GM21528 (cell line): Measurements from ENCODE around the gene CHRNA1.

Source experiments
- ATAC-seq: cut with Tn5 transposase; IDR thresholded peaks from one replicate; pipeline ENCODE4 v1.9.1; 2021; ENCODE audit warnings: mild to moderate bottlenecking, moderate library complexity; ENCODE audit not compliant: unreplicated experiment, low FRiP score

The CHRNA1 gene

DNA sequence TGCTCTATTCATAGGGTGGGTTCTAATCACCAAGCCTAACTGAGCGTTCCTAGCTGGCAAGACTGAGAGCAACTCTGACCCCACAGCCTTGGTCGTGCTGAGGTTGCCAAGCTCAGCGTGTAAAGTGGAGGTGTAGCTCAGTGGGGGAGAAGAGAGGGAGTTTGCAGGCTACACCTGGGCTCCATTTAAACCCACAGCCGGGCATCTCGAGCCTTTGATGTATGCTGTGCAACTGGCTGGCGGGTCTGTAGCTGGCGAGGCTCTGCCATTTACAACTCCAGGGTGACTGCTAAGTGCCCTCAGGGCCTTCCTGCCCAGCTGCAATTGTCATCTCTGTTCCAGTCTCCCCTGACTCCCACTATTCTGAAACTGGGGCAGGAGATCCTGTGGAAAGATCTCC lies 20.0 kb upstream of the CHRNA1 start:
- ATAC-seq: no peak

GRCh38 chr2:174781996-174782395 lies 17.7 kb upstream of the CHRNA1 start:
- ATAC-seq: no peak

GRCh38 chr2:174781298-174781697 lies 17.0 kb upstream of the CHRNA1 start:
- no peak for ATAC-seq

GRCh38 chr2:174780856-174781255 lies 16.6 kb upstream of the CHRNA1 start:
- ATAC-seq: no peak

DNA sequence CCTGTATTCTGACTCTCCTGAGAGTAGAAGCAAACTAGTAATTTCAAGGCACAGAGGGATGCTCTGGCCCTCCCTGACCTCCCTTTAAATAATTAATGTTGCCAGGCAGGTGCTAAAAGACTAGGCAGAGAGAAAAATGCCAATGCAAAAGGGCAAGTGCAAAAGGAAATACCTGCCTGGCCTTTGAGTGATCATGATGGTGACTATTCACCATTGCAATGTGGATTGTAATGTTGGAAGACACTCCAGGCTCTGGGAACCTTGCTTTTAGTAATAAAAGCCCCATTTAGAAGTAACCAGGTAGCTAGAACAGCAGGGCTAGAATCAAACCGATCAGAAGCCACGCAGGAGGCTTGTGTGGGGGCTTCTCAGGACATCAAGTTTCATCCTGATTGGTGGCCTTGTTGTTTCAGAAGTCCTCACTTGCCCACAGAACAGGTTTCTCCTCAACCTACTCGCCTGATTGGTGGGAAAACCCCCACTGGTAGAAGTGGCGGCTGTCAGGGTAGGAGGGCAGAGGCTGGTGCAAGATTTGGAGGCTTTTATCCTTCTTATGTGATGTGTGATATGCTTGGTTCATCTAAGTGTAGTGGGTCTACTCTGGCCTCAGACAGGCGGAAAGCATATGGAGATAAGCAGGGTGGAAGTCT lies 16.0 kb upstream of the CHRNA1 start:
- ATAC-seq: no peak

- no peak for ATAC-seq
Observed at GRCh38 chr2:174779361-174779928, 15.2 kb upstream of the CHRNA1 start.

DNA sequence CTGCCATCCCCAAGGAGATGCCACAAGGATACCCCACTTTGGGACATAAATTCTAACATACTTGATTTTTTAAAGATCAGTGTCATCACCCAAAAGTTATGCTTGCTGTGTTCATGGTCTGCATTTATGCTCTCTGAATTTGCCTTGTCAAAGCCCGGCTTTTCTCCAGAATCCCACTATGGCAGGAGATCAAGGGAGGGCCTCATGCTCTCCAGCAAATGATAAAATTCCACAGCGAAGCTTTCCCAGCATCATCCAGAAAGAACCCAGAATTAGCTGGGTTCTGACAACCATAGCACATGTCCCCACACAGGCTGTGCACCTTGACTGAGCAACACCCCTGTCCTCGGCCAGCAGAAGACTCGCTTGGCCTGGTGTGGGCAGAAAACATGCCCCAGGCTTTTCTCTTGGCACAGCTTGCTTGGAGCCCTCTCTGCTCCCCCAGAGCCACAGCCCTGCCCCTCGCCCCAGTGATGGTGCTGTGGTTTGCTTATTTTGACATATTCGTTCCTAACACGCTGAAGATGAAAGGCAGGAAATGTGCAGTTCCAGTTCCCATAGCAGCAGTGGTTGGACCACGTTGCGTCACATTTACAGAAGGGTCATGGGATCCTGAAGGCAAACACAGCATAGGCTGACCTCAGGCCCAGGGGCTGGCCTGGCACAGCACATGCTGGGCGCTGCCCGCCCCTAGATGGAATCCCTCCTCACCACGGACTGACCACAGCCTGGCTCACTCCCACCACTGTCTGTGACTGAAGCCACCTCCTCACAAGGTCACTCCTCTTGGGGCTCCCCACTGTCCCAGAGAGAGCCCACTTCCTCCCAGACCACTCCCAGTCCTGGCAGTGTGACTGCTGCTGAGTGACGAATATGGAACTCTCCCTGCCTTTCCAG lies 14.1 kb upstream of the CHRNA1 start:
- ATAC-seq: no peak

- ATAC-seq: no peak
Observed at GRCh38 chr2:174777347-174778084, 13.2 kb upstream of the CHRNA1 start.

GRCh38 chr2:174776675-174777074 lies 12.4 kb upstream of the CHRNA1 start:
- no peak for ATAC-seq

- no peak for ATAC-seq
Observed at GRCh38 chr2:174776223-174776622, 12.0 kb upstream of the CHRNA1 start.

DNA sequence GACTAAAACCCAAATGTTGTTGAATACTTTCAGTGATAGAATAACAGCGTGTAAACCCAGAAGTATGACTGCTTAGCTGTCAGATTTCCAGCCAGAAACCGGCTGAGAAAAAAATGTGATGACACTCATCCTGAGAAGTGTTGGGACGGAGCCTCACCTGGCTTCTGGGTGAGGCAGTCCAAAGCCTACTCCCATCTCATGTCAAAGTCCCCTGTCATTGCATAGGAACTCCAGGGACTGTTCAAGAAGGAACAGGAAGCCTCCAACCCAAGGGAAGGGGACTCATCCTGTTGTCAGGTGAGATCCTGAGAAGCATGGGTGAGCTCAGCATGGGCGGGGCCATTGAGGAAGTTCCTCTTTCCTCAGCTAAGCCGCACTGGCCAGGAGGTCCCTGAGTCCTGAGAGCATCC lies 11.3 kb upstream of the CHRNA1 start:
- ATAC-seq: no peak

GRCh38 chr2:174774886-174775285 lies 10.6 kb upstream of the CHRNA1 start:
- ATAC-seq: no peak

DNA sequence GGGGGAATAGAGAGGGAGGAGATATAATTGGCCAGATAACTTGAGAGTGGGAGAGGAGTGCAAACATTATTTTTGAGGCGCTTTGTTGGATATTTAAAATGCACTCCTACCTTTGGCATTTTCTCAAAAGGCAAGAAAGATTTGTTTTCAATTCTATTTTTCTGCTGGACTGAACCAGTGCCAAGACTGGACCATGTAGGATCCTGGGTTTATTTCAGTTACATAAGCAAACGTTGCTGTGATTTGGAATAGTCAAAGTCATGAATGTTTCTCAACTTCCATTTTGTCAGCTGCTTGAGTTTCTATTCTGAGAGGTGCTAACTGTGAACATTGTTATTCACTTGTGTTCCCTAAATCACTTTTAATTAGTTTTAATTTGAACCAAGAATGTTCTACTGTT lies 8.9 kb upstream of the CHRNA1 start:
- ATAC-seq: no peak

DNA sequence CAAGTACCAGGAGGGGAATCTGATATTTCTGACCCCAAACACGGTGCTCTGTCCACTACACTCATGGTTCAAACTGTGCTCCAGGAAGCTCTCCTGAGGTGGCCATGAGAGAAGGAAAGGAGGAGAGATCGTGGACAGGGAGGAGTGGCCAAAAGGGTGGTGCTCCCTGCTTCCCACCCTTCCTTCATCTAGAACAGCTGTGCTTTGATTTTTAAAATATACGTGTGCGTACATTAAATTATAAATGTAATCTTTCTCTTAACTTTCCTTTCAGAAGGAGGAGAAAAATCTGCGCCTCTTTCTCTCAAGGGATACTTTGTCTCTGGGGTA lies 8.2 kb upstream of the CHRNA1 start:
- ATAC-seq: no peak

GRCh38 chr2:174771631-174772471 lies 7.6 kb upstream of the CHRNA1 start:
- no peak for ATAC-seq

GRCh38 chr2:174771136-174771535 lies 6.9 kb upstream of the CHRNA1 start:
- no peak for ATAC-seq

- ATAC-seq: no peak
Observed at GRCh38 chr2:174768557-174768956, 4.3 kb upstream of the CHRNA1 start.

DNA sequence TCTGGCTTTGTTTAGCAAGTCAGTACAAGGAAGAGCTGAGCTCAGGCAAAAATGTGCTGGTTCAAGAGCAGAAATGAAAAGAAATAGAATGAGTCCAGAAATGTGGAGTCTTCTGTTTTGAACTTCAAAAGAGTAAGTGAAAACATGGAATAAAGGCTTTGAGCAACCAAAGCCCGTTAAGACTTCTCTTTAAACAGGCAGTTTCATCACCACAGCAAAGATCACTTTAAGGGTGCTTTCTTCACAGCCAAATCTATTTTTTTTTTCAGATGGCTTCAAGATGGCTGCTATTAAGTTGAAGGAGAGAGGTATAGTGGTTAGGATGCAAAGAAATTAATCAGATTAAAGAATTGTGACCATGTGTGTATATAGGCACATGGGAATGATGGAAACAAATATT lies 2.0 kb upstream of the CHRNA1 start:
- no peak for ATAC-seq

DNA sequence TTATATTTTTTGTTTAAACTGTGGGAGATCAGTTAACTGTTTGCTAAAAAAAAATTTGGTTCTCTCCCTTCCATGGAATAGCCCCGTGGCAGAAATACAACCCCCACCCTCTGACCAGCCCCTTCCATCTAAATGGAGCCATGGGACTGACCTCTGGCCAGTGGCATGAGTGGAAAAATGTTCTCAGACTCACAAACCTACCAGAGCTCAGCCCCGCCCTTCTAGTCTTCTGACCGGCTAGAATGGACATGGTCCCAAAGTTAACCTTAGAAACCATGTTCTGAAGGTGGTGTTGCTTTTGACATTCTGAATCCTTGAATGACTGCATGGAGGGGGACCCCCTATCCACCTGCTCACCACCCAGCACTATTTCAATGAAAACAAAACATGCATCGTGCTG lies 1.3 kb upstream of the CHRNA1 start:
- no peak for ATAC-seq

DNA sequence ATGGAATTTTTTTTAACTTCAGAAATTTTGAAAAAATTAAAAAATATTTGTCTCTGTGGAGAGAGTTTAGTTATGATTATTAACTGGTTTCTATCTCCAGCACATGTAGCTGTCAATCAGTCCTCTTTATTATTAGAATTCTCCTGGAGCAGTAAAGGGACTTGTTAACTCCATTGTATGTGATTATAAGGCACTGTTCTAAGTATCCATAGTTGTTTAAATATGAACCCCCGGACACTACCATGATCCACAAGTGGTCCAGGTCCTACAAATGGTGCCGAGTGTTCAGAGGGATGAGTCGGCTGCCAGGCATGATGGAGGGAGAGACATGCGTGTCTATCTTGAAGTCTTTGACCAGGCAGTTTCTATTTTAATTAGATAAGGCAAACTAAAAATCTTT lies 492 bp downstream of the CHRNA1 start:
- ATAC-seq: no peak
